PFSK-1 (cell line): ENCODE results near the gene TWF2.

Experiments
- FOXP2 ChIP-seq: optimal IDR thresholded peaks from 2 replicates; pipeline ENCODE3; 2011; ENCODE audit warnings: borderline replicate concordance, control low read depth, inconsistent platforms; ENCODE audit not compliant: insufficient read depth; ENCODE audit errors: extremely low read length, extremely low read depth
- POLR2AphosphoS5 ChIP-seq: IDR thresholded peaks from 2 replicates; pipeline ENCODE4 v1.6.1; 2012; ENCODE audit warnings: low read depth, mild to moderate bottlenecking, control low read depth, low read length, moderate library complexity
- REST ChIP-seq, 2 experiments: IDR thresholded peaks; 2 replicates each; pipeline versions ENCODE4 v1.6.1 to v1.8.0; 2011 to 2012; ENCODE audit warnings: low read depth in 2 of 2, low read length in 2 of 2, control low read depth in 1 of 2, inconsistent platforms in 1 of 2, mild to moderate bottlenecking in 1 of 2, moderate library complexity in 1 of 2; ENCODE audit not compliant: insufficient read depth in 1 of 2
- SIN3A ChIP-seq: IDR thresholded peaks from 2 replicates; pipeline ENCODE4 v1.6.1; 2012; ENCODE audit warnings: mild to moderate bottlenecking, low read length, moderate library complexity, borderline replicate concordance; ENCODE audit not compliant: insufficient read depth
- TAF1 ChIP-seq: IDR thresholded peaks from 2 replicates; pipeline ENCODE4 v1.6.1; 2012; ENCODE audit warnings: low read length, control low read depth, borderline replicate concordance; ENCODE audit not compliant: insufficient read depth

The TWF2 gene

GRCh38 chr3:52193065-52193464 lies 45.9 kb downstream of the TWF2 start:
- TF ChIP-seq SIN3A (no peak), FOXP2 (no peak), POLR2AphosphoS5 (no peak), REST (IDR thresholded peaks at IDR 0.05; ENCODE audit: insufficient read depth in 1 of 2, low read depth in 2 of 2, low read length in 2 of 2) (no peak), TAF1 (no peak)

GRCh38 chr3:52191663-52192062 lies 47.3 kb downstream of the TWF2 start:
- TF ChIP-seq POLR2AphosphoS5: no peak
- TF ChIP-seq SIN3A: no peak
- TF ChIP-seq FOXP2: no peak
- TF ChIP-seq REST (IDR thresholded peaks at IDR 0.05; ENCODE audit: insufficient read depth in 1 of 2, low read depth in 2 of 2, low read length in 2 of 2): no peak
- no peak for TF ChIP-seq TAF1

- no peak for TF ChIP-seq REST (IDR thresholded peaks at IDR 0.05; ENCODE audit: insufficient read depth in 1 of 2, low read depth in 2 of 2, low read length in 2 of 2)
- no peak for TF ChIP-seq FOXP2
- TF ChIP-seq TAF1: no peak
- TF ChIP-seq SIN3A: no peak
- no peak for TF ChIP-seq POLR2AphosphoS5
Observed at GRCh38 chr3:52190294-52191074, 48.5 kb downstream of the TWF2 start.

- TF ChIP-seq FOXP2 (no peak), POLR2AphosphoS5 (no peak), REST (IDR thresholded peaks at IDR 0.05; ENCODE audit: insufficient read depth in 1 of 2, low read depth in 2 of 2, low read length in 2 of 2) (no peak), SIN3A (no peak), TAF1 (no peak)
Observed at GRCh38 chr3:52188556-52188955, 50.4 kb downstream of the TWF2 start.

GRCh38 chr3:52186729-52187128 lies 52.2 kb downstream of the TWF2 start:
- TF ChIP-seq TAF1: no peak
- TF ChIP-seq POLR2AphosphoS5: no peak
- no peak for TF ChIP-seq SIN3A
- TF ChIP-seq REST (IDR thresholded peaks at IDR 0.05; ENCODE audit: insufficient read depth in 1 of 2, low read depth in 2 of 2, low read length in 2 of 2): no peak
- no peak for TF ChIP-seq FOXP2
